Measurements from ENCODE around the gene SIM1. TPM values are rescaled to one million over a fixed set of nuclear protein-coding genes. Genes with fewer than 3 reads are reported as not detected.

Gene SIM1
- total RNA-seq, 1 experiment from 2014 or later, result not detected

GRCh38 chr6:100467129-100468015, 2.7 kb upstream of the SIM1 start:
- ChIA-PET POLR2A (no interaction called here), RAD21 (ENCODE audit: low non-redundant PET in 1 of 2, low total read pairs in 2 of 2, uncharacterized antibody in 2 of 2, unreplicated experiment in 2 of 2) (no interaction called here), CTCF (no interaction called here)
- no peak for TF ChIP-seq EZH2phosphoT487 (IDR thresholded peaks at IDR 0.05; ENCODE audit: borderline replicate concordance)
- TF ChIP-seq SP1 (IDR thresholded peaks at IDR 0.05; ENCODE audit: low read depth), result no peak
- no peak for TF ChIP-seq SIN3A (IDR thresholded peaks at IDR 0.05; ENCODE audit: low read depth)
- TF ChIP-seq EGR1 (IDR thresholded peaks at IDR 0.05; ENCODE audit: low read depth), result no peak
- TF ChIP-seq EZH2 (IDR thresholded peaks at IDR 0.05), result no peak
- no peak for TF ChIP-seq JUND (IDR thresholded peaks at IDR 0.05)
- no peak for TF ChIP-seq FOSL1 (IDR thresholded peaks at IDR 0.05; ENCODE audit: low read depth)
- TF ChIP-seq, protein P1, sequence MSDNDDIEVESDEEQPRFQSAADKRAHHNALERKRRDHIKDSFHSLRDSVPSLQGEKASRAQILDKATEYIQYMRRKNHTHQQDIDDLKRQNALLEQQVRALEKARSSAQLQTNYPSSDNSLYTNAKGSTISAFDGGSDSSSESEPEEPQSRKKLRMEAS (IDR thresholded peaks at IDR 0.05), result no peak
- no peak for TF ChIP-seq CBX3 (IDR thresholded peaks at IDR 0.05; ENCODE audit: low read depth)
- Histone ChIP-seq H3K4me1 (ENCODE audit: control insufficient read depth in 1 of 2, insufficient read depth in 2 of 2, low read length in 2 of 2) (peaks cover 0 to under 1% of the 10 kb centered on the region in 2 experiments; a peak in 2 of 4 replicates), H3K9me3 (ENCODE audit: control insufficient read depth in 1 of 2, insufficient read depth in 1 of 2, low read depth in 1 of 2, low read length in 2 of 2) (no peaks in the 10 kb centered on the region), H3K4me2 (ENCODE audit: low read length) (no peak overlapping the region), H4K20me1 (ENCODE audit: insufficient read depth) (no peaks in the 10 kb centered on the region), H2AFZ (ENCODE audit: low read depth, low read length, poor library complexity, severe bottlenecking) (no peak overlapping the region), H3K9me2 (ENCODE audit: insufficient read depth) (no peaks in the 10 kb centered on the region), H3K27me3 (ENCODE audit: insufficient read depth, low read length) (no peaks in the 10 kb centered on the region), H3K9ac (ENCODE audit: low read length) (no peak overlapping the region), H3K4me3 (replicated peaks in 1 of 2; ENCODE audit: low read depth in 1 of 2, low read length in 2 of 2) (no peak overlapping the region), H3K27ac (ENCODE audit: low read depth, low read length) (no peak overlapping the region), H3K79me2 (ENCODE audit: insufficient read depth, low read length) (no peaks in the 10 kb centered on the region), H3K36me3 (ENCODE audit: control insufficient read depth in 1 of 2, insufficient read depth in 2 of 2, low read length in 2 of 2) (no peaks in the 10 kb centered on the region)
- no peak for DNase-seq (ENCODE audit: low read depth, low spot score)
- intact Hi-C loops (cut with micrococcal nuclease), result no loop called here
- no TSS peak for BruUV-seq (replicated peaks)
- no peak for ATAC-seq

GRCh38 chr6:100466410-100467128, 1.8 kb upstream of the SIM1 start:
- TF ChIP-seq YY1 (IDR thresholded peaks at IDR 0.05; ENCODE audit: extremely low read depth, insufficient replicate concordance, low read depth, low read length) (no peak), EGR1 (IDR thresholded peaks at IDR 0.05; ENCODE audit: low read depth) (no peak), CEBPB (IDR thresholded peaks at IDR 0.05; ENCODE audit: low read depth) (no peak), ELF1 (IDR thresholded peaks at IDR 0.05; ENCODE audit: borderline replicate concordance, low read depth) (no peak), CBX3 (IDR thresholded peaks at IDR 0.05; ENCODE audit: low read depth) (no peak)
- TF ChIP-seq, protein P1 (IDR thresholded peaks at IDR 0.05), result no peak
- TF ChIP-seq, protein P2, sequence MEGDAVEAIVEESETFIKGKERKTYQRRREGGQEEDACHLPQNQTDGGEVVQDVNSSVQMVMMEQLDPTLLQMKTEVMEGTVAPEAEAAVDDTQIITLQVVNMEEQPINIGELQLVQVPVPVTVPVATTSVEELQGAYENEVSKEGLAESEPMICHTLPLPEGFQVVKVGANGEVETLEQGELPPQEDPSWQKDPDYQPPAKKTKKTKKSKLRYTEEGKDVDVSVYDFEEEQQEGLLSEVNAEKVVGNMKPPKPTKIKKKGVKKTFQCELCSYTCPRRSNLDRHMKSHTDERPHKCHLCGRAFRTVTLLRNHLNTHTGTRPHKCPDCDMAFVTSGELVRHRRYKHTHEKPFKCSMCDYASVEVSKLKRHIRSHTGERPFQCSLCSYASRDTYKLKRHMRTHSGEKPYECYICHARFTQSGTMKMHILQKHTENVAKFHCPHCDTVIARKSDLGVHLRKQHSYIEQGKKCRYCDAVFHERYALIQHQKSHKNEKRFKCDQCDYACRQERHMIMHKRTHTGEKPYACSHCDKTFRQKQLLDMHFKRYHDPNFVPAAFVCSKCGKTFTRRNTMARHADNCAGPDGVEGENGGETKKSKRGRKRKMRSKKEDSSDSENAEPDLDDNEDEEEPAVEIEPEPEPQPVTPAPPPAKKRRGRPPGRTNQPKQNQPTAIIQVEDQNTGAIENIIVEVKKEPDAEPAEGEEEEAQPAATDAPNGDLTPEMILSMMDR (IDR thresholded peaks at IDR 0.05 in 2 of 3, conservative IDR thresholded peaks at IDR 0.05 in 1 of 3; ENCODE audit: borderline replicate concordance in 1 of 3, insufficient read depth in 1 of 3, low read depth in 2 of 3, low read length in 2 of 3), result no peak
- POLR2A ChIA-PET, result no interaction called here
- Histone ChIP-seq H3K9me2 (ENCODE audit: insufficient read depth) (no peaks in the 10 kb centered on the region), H3K4me3 (replicated peaks in 1 of 2; ENCODE audit: low read depth in 1 of 2, low read length in 2 of 2) (no peak overlapping the region), H3K79me2 (ENCODE audit: insufficient read depth, low read length) (no peaks in the 10 kb centered on the region), H3K4me1 (ENCODE audit: control insufficient read depth in 1 of 2, insufficient read depth in 2 of 2, low read length in 2 of 2) (no peaks in the 10 kb centered on the region), H3K9me3 (ENCODE audit: control insufficient read depth in 1 of 2, insufficient read depth in 1 of 2, low read depth in 1 of 2, low read length in 2 of 2) (no peaks in the 10 kb centered on the region), H3K27me3 (ENCODE audit: insufficient read depth, low read length) (no peaks in the 10 kb centered on the region), H3K9ac (ENCODE audit: low read length) (no peak overlapping the region), H3K27ac (ENCODE audit: low read depth, low read length) (no peak overlapping the region), H4K20me1 (ENCODE audit: insufficient read depth) (no peaks in the 10 kb centered on the region), H3K4me2 (ENCODE audit: low read length) (no peak overlapping the region), H2AFZ (ENCODE audit: low read depth, low read length, poor library complexity, severe bottlenecking) (no peak overlapping the region), H3K36me3 (ENCODE audit: control insufficient read depth in 1 of 2, insufficient read depth in 2 of 2, low read length in 2 of 2) (no peaks in the 10 kb centered on the region)
- CTCF ChIA-PET, result no interaction called here
- no peak for DNase-seq (ENCODE audit: low read depth, low spot score)
- RAD21 ChIA-PET (ENCODE audit: low non-redundant PET in 1 of 2, low total read pairs in 2 of 2, uncharacterized antibody in 2 of 2, unreplicated experiment in 2 of 2), result no interaction called here
- intact Hi-C loops (cut with micrococcal nuclease), result no loop called here
- ATAC-seq, result no peak
- BruUV-seq (replicated peaks), result no TSS peak
